IPS-NIHi11 (cell line): ENCODE results near the gene DNAJC13.
A peak's percentile ranks its signal among the peaks of the same experiment; 100 is the strongest.

Experiments used
- DNase-seq: peaks from one replicate; pipeline ENCODE4 v3.0.0; 2012; ENCODE audit warnings: mixed read lengths, low spot score

DNAJC13 gene

DNA sequence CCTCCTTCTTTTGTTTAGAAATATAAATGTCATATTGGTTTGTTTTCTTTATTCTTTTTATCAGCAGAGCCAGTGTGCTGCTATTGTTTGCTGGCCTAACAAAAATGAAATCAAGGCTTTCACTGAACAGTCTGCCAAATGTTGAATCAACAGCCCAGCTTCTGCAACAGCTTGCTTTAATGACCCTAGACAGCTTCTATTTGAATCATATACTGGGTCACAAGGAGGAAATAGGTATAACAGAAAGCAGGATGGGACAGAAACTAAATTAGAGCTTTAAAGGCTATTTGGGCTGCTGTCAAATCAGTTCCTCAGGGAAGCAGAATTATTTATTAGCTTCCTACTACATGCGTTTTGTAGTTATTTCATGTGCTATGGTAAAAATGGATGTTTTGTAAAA is 12.1 kb upstream of the DNAJC13 start:
- no peak for DNase-seq

GRCh38 chr3:132405609-132406299 is 11.5 kb upstream of the DNAJC13 start:
- no peak for DNase-seq

DNA sequence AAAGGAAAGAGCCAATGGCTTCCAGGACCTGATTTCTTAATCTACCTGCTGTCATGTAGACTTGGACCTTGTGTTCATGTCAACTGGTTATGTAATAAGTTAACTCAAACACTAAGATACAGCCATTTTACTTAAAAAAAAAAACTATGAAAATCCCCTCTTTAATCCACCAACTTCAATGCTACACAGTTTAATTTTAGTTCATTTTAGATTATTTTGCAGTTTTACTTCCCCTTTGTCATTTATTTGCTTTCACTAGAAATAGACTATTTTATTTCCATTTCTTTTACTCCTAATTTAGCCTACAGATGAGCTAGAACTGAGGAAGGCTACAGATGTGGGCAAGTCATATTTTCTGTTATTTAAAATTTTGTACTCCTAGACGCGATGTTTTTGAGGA is 10.7 kb upstream of the DNAJC13 start:
- DNase-seq = no peak

DNA sequence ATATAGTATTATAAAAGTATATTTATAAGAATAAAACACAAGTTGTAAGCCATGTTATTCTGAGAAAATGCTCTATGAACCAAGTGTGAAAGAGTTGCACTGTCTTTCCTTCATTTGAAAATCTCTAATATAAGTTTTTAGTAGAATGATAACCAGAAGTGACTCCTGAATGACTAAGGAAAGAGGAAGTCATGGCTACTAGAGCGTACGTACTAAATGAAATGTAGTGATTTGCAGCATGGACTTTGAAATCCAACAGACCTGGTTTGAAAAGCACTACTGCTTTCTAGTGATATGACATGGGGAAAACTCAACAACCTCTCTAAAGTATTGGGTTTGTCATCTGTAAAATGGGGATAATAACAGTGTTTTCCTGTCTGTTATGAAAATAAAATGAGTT is 10.3 kb upstream of the DNAJC13 start:
- DNase-seq = no peak

DNA sequence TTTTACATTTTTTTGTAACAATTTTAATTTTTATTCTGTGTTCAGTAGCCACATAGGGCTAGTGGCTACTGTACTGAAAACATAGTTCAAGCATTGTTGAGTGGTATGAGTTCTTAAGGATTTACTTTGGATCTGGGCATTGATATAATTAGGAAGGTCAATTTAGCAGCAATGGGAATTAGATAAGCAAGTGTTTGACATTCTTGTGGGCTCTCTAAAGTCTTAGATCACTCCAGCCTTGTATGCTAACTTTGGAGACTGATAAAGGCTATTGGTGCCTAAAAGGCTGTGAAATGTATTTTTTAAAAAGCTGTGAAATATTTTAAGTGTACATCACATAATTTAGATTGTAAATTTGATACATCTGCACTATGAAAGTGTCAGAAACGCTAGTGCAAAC is 2.5 kb upstream of the DNAJC13 start:
- DNase-seq = no peak

GRCh38 chr3:132416161-132416560 is 1.1 kb upstream of the DNAJC13 start:
- no peak for DNase-seq

DNA sequence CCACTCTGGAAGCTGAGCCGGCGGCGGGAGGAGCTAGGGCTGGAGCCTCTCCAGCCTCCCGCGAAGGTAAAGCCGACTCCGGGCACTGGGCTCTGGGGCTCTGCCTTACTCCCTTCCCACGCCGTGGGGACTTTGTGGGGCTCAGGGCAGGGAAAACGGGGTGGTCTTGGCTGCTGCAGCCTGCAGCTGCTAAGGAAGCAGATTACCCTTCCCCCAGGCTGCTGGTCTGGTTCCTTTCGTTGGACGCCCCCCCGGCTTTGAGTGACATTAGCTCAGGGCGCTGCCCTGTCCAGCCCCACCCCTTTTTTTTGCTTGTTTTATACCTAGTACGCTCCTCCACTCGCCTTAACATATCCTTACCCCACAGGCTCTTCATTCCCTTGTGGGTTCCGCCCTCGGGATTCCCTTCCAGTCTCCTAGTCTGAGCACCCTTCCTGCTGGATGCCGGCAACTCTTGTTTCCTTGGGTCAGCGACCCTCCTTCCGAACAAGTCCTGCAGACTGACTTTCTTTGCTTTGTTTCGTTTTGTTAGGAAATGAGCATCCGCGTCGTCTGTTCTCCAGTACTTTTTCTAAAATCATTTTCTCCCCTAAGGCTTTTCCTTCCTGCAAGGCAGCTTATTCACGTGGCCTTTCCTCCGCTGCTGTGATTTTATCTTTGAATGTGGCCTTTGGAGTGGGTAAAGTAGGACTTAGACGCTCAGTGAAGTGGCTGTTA is 551 bp downstream of the DNAJC13 start:
- DNase-seq = peak; percentile 54

GRCh38 chr3:132418916-132419315 is 1.6 kb downstream of the DNAJC13 start:
- DNase-seq = no peak

- DNase-seq = no peak
These were observed 4.5 kb downstream of the DNAJC13 start for GRCh38 chr3:132421832-132422231.

DNA sequence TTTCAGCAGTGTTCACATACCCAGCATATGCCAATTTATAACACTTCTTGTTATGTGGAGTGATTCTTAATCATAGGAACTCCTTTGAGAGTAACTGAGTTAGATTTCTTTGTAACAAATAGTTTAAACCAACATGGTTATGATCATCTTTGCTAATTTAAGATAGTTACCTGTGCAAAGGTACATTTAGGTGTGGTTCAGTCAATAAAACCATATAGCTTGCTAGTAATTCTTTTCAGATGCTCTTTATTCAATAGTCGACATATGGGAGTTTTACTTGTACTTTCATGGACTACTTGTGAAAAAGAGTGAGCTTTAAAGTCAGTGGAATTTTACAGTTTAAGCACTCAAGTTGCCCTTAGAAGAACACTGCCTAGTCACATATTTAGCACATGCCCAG is 5.2 kb downstream of the DNAJC13 start:
- no peak for DNase-seq

DNA sequence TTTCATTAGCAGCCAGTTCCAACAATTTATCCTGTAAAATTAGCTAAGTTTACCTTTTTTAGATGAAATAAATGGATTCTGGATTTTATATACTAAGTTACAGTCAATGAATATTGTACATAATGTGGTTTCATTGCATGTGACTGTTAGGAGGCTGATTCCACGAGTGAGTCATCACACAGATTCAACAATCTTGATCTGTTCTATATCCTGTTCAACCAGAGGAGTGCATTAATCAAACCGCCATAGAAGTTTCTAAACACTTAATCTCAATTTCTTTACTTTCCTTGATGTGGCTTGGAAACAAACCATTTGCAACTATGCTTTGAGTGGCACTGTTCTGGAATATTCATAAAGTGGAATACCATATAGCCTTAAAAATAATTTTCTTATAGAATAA is 15.3 kb downstream of the DNAJC13 start:
- no peak for DNase-seq

GRCh38 chr3:132433121-132433520 is 15.8 kb downstream of the DNAJC13 start:
- no peak for DNase-seq

DNA sequence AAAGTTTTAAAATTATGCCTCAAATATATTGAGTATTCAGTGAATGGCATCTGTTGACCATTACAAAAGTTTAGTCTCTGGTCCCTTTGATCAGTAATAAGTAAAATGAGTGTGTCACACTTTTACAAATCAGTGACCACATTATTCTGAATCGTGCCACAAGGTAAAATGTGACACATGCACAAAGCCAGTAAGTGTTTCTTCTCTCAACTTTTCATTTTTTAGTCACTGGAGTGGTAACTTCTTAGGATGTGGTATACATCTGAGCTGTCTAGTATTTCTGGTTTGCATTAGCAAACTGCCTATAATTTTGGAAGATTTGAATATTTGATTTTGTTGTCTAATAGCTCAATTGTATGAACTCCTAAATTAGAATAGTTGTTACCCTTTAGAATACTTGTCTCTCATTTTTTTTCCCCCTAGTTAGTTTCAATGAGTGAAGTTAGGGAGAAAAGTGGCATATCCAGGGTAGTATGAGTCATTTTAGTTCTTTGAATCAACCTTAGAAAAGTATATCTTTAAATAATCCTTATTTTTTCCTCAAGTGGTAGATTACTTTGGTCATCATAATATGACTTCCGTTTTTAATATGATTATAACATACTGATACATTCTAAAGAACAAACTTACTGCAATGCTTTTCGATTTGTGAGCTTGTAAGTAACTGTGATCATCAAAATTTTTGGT is 18.1 kb downstream of the DNAJC13 start:
- DNase-seq = no peak

DNA sequence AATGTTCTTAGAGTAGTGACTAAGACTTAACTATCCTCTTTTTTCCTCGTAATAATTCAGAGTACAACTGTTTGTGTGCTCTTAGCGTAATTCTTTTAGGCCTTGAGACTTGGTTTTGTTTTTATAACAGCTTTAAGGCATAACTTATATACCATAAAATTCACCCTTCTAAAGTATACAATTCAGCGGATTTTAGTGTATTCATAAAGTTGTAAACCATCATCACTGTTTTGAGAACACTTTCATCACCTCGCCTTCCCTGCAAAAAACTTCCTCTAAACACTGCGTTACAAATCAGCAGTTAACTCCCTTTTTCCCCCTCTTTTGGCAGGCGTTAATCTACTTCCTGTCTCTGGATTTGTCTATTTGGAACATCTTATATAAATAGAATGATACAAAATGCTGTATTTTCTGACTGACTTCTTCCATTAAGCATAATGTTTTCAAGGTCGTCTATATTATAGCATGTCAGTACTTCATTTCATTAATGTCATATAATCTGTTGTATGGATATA is 18.7 kb downstream of the DNAJC13 start:
- no peak for DNase-seq

GRCh38 chr3:132443421-132443820 is 26.1 kb downstream of the DNAJC13 start:
- no peak for DNase-seq

GRCh38 chr3:132444383-132444782 is 27.1 kb downstream of the DNAJC13 start:
- no peak for DNase-seq

DNA sequence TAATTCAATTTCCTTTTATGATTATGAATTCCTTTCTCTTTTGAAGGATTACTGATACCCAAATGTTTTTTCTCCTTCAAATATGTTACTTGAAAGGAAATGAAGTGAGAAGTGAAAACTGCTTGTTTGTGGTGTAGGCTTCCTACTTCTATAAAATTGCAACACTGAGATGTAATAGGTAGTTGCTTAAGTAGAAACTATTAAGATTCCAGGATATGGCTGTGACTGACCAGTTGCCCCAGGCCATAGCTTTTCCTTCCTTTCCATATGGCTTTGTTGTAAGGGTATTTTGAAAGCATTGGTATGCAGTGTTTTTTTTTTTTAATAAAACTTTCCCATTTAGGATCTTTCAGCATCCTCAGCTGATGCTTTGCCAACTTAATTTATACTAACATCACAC is 28.5 kb downstream of the DNAJC13 start:
- no peak for DNase-seq

- no peak for DNase-seq
These were observed 31.1 kb downstream of the DNAJC13 start for GRCh38 chr3:132448216-132448961.

DNA sequence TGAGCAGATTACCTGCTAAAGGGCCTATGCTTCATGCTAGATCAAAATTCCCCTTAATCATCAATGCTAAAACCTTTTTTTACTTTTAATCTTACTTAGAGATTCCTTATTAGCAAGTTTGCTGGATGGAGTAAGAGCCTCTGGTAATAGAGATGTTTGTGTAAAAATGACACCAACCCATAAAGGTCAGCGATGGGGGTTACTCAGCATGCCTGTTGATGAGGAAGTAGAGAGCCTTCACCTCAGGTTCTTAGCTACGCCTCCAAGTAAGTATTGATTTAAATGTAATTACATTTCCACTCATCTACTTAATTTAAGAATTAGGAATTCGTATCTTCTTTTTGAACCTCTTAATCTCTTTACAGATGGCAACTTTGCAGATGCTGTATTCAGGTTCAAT is 38.8 kb downstream of the DNAJC13 start:
- DNase-seq = no peak

DNA sequence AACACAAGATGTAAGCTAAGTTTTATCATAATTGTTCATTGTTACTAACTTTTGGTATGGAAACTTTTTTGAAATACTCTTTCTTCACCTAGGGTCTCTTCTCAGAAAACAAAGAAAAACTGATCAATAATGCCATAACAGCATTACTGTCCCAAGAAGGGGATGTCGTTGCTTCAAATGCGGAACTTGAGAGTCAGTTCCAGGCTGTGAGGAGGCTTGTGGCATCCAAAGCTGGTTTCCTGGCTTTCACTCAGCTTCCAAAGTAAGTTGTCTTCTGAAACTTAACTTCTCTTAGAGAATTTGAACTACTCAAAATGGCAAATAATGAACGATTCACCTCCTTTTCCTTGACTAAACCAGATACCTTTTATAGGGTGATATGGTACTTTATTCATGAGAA is 39.3 kb downstream of the DNAJC13 start:
- DNase-seq = no peak

DNA sequence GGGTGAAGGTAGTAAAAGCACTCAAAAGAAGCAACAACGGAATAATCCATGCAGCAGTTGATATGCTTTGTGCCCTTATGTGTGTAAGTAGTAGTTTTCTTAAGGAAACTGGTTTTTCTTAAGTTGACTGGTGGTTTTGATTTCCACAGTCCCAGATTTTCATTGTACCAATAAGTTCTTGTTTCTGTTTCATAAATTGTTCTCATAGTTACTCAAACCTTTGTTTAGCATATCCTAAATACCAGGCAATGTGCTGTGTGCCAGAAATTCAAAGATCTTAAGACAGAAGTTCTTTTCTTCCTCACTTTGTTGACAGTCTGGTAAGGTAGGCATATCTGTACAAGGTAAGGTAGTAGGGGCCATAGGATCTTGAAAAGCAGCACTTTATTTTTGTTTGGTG is 40.0 kb downstream of the DNAJC13 start:
- DNase-seq = no peak

DNA sequence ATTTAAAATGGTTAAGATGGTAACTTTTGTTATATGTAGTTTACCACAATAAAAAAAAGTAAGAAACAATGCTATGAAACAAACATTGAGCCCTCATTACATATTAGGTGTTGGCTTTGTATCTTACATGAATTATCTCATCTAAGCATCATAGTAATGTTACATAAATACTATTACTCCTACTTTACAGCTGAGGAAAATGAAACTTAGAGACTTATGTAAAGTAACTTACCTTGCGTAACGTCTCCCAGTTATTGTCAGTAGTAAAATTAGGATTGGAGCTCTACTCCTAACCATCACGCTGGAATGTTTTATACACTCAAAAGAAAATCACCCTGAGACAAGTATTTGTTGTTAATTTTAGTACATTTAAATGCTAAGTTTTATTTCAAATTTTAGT is 42.2 kb downstream of the DNAJC13 start:
- no peak for DNase-seq
